H7 (cell line): Measurements from ENCODE around the gene USP32. TPM values are rescaled to one million over a fixed set of nuclear protein-coding genes. Genes with fewer than 3 reads are reported as not detected.

Experiments used
- DNase-seq: peaks from one replicate; pipeline ENCODE4 v3.0.0; 2012
- H3K27me3 ChIP-seq: 2 replicates; pipeline ENCODE4 v1.6.0; 2011; ENCODE audit warnings: mild to moderate bottlenecking, low read length; ENCODE audit not compliant: control insufficient read depth, insufficient read depth
- H3K36me3 ChIP-seq: replicated peaks from 2 replicates; pipeline ENCODE4 v1.5.1; 2011; ENCODE audit warnings: low read length; ENCODE audit not compliant: control insufficient read depth, insufficient read depth
- H3K4me3 ChIP-seq: 2 replicates; pipeline ENCODE4 v1.5.1; 2011; ENCODE audit warnings: low read depth, mild to moderate bottlenecking, control low read depth, low read length, moderate library complexity; ENCODE audit not compliant: insufficient read depth
- total RNA-seq: library from RNA; depleted of rRNA; stranded (reverse); fragments of >200 nt; shearing (Covaris generic); gene quantifications from 2 replicates; pipeline ENCODE4 v1.2.3, GENCODE V29; 2014

Gene USP32
- total RNA-seq, 1 experiment from 2014 or later = 60.2 TPM

DNA sequence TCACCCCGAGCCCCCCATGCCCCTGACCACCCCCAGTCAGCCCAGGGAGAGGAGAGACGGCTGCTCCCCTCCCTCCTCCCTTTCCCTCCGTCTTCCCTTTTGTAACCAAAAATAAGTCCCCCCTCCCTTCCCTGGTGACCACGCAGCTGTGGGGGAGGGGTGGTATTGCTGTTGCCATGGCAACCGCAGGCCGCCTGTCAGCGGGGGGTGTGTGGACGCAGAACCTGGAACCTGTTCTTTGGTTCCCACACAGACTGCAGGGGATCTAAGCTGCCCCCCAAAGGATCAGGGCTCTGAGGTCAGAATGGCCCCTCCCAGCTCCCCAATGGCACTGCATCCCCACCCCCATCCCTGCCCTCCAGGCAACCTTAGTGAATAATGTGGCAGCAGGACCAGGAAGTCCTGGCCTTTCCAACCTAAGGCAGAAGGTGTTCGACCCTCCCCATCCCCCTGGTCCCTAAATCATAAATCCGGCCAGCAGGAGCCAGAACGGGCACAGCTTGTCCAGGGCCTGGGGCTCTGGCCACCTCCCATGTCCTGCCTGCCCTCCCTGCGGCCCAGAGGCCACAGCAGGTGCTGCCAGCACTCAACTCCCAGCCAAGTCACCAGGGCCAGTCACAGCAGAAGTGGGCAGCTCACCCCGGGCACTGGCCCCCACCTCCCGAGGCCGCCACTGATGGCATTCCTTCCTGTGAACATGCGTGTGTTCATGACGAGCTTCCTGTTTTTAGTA is 230.2 kb downstream of the USP32 start:
- Histone ChIP-seq H3K4me3 (peak overlapping the region; percentile 4; the same call in 1 of the 2 replicates), H3K27me3 (no peaks in the 10 kb centered on the region; the same call in 1 of the 2 replicates), H3K36me3 (no peaks in the 10 kb centered on the region)
- DNase-seq = peak; percentile 85

DNA sequence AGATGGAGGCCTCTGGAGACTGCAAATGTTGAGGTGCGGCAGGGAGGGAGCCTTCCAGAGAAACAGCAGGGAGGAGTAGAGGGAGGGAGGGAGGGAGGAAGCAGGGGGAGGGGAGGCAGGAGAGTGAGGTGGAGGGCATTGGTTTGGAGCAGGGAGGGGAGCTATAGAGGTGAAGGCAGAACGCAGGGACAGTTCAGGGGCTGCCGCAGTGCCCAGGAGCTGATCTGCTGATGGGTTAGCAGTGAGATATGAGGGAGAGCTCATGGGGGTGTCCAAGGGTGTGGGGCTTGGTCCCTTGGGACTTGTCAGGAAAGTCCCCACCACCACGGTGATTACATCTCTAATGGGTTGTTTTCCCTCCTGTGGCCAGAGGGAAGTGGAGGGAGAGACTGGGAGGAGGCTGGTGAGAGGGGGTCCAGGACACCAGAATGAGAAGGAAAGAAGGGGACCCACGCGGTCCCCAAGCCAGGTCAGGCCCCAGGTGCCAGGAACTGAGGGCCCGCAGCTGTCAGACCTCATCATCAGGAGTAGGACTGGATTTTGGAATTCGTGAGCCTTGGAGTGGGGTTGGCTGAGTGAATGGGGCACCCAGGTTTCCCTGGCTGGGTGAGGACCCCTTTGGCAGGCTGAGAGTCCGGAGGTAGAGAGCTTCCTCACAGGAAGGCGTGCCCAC is 231.0 kb downstream of the USP32 start:
- H3K27me3 ChIP-seq = no peaks in the 10 kb centered on the region; the same call in 1 of the 2 replicates
- H3K4me3 ChIP-seq = peak overlapping the region; percentile 4; the same call in 1 of the 2 replicates
- peak; percentile 79 for DNase-seq
- H3K36me3 ChIP-seq = no peaks in the 10 kb centered on the region

DNA sequence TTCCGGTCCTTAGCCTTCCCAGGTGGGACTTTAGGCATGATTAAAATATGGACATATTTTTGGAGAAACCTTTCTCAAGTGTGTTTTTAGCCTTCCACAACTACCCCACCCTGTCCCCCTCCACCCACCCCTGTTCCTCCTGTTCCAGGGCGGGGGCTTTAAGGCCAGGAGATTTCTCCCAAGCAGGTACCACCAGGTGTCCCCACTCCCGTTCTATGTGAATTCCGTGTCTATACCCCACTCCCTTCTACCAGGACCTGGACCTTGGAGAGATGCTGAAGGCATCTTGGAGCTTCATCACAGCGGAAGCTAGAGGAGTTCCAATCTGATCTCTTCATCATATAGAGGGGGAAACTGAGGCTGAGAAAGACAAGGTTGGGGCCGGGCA is 232.5 kb downstream of the USP32 start:
- peak; percentile 65 for DNase-seq
- Histone ChIP-seq H3K4me3 (no peak overlapping the region), H3K27me3 (no peaks in the 10 kb centered on the region; the same call in 1 of the 2 replicates), H3K36me3 (no peaks in the 10 kb centered on the region)

DNA sequence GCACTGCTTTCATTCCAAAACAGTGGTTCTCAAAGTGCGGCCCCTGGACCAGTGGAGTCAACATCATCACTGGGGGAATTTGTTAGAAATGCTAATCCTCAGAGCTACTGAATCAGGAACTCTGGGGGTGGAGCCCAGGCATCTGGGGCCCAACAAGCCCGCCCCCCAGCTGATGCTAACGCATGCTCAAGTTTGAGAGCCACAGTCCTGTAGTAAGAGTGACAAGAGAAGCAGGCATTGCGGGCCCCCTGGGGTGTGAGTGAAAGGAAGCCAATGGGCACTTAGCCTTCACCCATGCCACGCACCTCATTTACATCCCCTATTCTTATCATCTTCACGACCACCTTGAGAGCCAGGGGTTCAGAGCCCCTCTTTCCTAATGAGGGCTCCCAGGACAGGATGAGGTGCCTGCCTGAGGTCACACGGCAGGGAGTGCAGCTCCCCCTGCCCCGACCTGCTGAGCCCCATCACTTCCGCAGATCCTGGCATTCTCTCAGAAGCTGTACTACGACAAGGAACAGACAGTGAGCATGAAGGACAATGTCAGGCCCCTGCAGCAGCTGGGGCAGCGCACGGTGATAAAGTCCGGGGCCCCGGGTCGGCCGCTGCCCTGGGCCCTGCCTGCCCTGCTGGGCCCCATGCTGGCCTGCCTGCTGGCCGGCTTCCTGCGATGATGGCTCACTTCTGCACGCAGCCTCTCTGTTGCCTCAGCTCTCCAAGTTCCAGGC is 233.0 kb downstream of the USP32 start:
- no peaks in the 10 kb centered on the region for H3K36me3 ChIP-seq
- H3K4me3 ChIP-seq = no peak overlapping the region
- peak; percentile 79 for DNase-seq
- no peaks in the 10 kb centered on the region; the same call in 1 of the 2 replicates for H3K27me3 ChIP-seq

DNA sequence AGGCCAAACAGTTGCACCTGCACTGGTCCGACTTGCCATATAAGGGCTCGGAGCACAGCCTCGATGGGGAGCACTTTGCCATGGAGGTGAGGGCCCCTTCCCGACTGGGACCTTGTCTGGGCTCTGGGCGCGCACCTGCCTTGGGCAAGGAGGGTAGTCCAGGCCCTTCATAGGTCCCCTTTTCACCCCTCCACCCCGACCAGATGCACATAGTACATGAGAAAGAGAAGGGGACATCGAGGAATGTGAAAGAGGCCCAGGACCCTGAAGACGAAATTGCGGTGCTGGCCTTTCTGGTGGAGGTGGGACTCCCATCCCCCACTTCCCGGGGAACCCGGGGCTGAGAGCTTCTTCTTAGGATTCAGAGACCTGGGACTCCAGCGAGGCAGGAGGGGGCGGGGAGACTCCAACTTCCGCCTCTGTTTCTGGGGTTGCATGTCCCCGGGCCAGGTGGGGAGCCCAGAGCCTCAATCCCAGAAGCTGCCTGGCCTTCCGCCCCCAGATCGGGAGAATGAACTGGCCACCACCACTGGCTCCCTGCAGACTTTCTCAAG is 234.4 kb downstream of the USP32 start:
- no peaks in the 10 kb centered on the region for H3K36me3 ChIP-seq
- no peak overlapping the region for H3K4me3 ChIP-seq
- DNase-seq = peak; percentile 72
- H3K27me3 ChIP-seq = no peaks in the 10 kb centered on the region; the same call in none of the 2 replicates

DNA sequence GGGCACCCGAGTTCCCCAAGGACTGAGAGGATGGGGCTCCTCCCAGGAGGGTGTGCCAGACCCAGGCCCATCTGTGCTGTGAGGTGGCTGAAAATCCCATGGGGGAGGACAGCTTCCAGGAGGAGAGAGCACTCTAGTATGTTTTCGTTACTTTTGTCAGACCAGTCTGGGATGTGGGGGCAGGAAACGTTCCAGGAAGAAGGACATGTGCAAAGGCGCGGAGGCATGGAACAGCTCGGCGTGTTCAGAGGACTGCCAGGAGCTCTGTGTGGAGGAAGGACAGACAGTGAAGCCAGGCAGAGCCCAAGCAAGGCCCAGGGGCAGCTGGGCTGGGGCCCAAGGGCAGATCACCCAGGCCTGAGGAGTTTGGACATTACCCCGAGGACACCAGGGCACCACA is 235.2 kb downstream of the USP32 start:
- no peaks in the 10 kb centered on the region for H3K36me3 ChIP-seq
- DNase-seq = peak; percentile 38
- H3K4me3 ChIP-seq = no peak overlapping the region
- H3K27me3 ChIP-seq = peaks cover under 1% of the 10 kb centered on the region

DNA sequence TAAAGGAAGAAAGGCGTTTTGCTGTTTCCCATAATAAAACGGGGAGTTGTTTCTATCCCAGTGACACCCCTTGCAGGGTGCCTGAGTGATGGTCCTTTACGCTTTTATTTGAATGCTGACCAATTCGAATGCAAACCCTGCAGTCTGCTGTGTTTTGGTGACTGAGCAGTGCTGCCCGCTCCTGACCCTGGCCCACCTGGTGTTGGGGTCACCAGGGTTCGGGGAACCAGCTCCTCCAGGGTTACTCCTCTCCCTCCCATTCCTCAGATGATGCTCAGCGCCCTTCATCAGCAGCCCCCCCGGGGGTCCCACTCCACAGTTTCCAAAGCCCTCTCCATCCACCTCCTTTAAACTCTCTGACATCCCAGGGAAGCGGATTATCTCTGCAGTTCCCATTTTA is 236.1 kb downstream of the USP32 start:
- peak; percentile 48 for DNase-seq
- H3K4me3 ChIP-seq = no peak overlapping the region
- peaks cover 9% of the 10 kb centered on the region for H3K27me3 ChIP-seq
- no peaks in the 10 kb centered on the region for H3K36me3 ChIP-seq

DNA sequence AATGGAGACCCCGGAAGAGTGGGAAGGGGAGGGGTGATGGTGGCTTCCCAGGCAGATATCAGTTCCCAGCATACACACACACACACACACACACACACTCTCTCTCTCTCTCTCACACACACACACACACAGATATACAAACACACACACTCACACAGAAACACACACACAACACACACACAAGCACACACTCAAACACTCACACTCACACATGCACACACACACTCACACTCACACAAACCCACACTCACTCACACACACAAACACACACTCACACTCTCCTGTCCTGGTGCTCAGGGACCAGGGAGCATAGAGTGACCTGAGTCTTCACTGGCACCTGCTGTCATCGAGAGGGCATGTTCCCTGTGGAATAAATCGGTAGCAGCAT is 236.5 kb downstream of the USP32 start:
- H3K27me3 ChIP-seq = peaks cover 13% of the 10 kb centered on the region
- H3K36me3 ChIP-seq = no peaks in the 10 kb centered on the region
- DNase-seq = no peak
- H3K4me3 ChIP-seq = no peak overlapping the region

DNA sequence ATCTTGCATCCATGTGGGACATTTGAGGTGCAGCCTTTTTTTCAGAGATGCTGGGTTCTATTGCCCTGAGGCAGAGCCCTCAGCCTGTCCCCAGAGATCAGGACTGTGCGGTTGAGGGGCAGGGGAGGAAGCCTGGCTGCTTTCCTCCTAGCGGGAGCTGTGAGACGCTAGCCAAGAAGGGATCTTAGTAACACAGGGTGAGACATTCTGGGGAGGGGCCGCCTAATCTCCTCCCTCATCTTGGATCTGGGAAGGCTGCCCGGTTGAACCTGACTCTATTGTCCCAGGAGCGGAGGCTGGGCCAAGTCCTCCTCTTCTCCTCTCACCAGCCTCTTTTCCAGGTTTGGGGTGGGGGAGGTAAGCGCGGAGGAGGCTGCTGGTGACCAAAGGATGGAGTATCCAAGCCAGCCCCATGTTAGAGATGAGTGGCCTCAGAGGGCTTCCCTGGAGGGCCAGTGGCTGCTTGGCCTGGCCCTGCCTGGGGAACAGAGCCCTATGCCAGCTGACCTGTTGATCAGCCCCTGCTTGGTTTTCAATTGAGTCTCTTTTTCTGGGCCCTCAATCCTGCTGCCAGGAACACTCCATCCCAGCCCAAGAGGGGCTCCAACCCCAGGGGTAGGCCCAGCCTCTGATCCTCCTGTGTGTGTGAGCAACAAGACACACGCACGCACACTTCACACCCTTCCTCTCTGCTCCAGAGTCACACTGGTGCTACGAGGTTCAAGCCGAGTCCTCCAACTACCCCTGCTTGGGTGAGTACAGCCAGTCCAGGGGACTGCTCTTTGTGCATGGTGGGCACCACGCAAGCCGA is 237.1 kb downstream of the USP32 start:
- H3K4me3 ChIP-seq = no peak overlapping the region
- DNase-seq = peak; percentile 57
- H3K36me3 ChIP-seq = no peaks in the 10 kb centered on the region
- peaks cover 19% of the 10 kb centered on the region for H3K27me3 ChIP-seq

DNA sequence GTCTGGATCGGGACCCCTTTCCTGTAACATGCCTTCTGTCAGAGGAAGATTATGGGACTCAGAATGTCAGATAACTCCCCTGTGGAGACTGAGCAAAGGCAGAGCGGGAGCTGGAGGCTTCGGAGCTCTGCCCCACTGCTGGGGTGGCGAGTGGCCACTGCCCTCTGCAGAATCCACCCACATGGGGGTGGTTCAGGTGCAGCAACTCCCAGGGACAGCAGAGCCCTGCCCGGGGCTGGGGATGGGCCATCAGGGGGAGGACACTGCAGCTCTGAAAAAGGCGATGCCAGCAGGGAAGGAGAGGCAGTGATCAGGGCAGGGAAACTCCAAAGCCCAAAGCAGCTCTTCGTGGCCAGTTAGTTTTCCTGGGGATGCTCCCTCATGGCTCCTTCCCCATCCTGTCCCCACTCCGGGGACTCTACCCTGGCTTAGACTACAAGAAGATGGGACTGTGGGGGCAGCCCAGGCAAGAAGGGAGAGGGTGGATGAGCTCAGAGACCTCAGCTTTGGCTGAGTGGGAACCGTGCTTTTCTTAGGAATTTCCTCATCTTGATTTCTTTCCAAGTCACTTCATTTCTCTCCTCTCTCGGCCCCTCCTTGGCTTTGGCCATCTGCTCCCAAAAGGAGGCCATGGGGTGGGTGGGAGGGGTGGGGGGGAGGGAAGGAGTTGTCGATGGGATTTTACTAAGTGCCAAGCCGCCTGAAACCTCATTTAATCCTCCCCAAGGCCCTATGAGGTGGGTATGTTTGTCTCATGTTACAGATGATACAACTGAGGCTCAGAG is 238.1 kb downstream of the USP32 start:
- DNase-seq = peak; percentile 44
- H3K4me3 ChIP-seq = no peak overlapping the region
- H3K36me3 ChIP-seq = no peaks in the 10 kb centered on the region
- peaks cover 30% of the 10 kb centered on the region for H3K27me3 ChIP-seq

DNA sequence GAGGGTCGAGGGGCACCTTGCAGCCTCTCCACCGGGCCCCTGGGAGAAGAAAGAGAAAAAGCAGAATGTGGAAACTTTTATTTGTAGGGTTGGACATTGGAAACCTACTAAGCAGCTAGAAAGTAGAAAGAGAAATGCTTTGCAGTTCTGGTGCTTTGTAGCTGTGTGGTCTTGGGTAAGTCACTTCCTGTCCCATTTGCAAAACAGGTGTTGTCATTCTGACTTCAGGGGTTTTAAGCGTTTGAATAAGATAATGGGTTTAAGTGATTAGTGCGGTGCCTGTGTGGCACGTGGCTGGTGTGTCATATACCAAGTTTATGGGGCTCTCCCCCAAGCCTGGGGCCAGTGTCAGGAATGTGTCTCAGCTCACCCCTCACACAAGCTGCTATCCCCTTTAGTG is 240.6 kb downstream of the USP32 start:
- Histone ChIP-seq H3K36me3 (no peaks in the 10 kb centered on the region), H3K27me3 (peaks cover 44% of the 10 kb centered on the region), H3K4me3 (no peak overlapping the region)
- no peak for DNase-seq

DNA sequence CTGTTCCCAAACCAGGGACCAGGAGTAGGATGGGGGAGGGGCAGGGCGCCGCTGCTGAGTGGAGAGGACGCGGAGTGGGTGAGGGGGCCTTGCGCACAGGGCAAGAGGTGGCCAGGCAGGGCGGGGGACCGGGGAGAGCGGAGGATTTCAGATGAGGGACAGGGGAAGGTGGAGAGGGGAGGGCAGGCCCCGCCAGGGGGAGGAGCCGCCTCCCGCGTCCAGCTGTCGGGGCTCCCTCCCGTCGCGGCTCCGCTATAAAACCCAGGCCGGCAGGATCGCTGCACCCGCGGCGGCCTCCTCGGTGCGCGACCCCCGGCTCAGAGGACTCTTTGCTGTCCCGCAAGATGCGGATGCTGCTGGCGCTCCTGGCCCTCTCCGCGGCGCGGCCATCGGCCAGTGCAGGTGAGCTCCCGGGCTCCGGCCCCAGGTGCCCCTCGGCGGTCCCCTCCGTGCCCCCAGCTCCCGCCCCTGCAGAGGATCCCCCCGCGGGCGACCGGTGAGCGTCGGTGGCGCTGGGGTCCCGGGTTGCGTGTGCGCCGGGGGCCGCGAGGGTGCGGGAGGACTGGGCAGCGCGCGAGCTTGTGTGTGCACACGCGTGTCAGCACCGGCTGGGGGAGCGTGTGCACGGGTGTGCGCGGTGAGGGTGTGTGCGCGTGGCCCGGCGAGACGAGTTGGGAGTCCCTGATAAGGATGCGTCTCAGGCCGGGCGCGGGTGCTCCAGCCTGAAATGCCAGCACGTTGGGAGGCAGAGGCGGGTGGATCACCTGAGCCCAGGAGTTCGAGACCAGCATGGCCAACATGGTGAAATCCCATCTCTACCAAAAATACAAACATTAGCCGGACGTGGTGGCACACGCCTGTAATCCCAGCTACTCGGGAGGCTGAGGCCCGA is 242.0 kb downstream of the USP32 start, which contains the start of gene CA4:
CA4 (plus strand) TSS at position 283 of the 892 bp plus-strand sequence; CDS start at position 345, 62 bp downstream.
- H3K4me3 ChIP-seq = peak within 1 kb of the TSS; percentile 48
- H3K36me3 ChIP-seq = no peaks in the 10 kb centered on the region
- DNase-seq = peak; percentile 92
- H3K27me3 ChIP-seq = peaks cover 50% of the 10 kb centered on the region
